COR-L47 (cell line): ENCODE results near the gene NDFIP2.
"Not testable (repeated sequence)": the region's sequence is repeated elsewhere in the genome, so short reads cannot be mapped to it uniquely, and the experiment has no call there.

Source experiments
- DNase-seq: peaks from one replicate; lab custom pipeline; 2025; lab: John Stamatoyannopoulos, UW

Gene NDFIP2

GRCh38 chr13:79533781-79534400 lies 52.9 kb downstream of the NDFIP2 start:
- DNase-seq: no peak

- DNase-seq: no peak
These were observed 53.6 kb downstream of the NDFIP2 start for GRCh38 chr13:79534596-79534995.

GRCh38 chr13:79538757-79539156 lies 57.8 kb downstream of the NDFIP2 start:
- DNase-seq: no peak

GRCh38 chr13:79540504-79540903 lies 59.5 kb downstream of the NDFIP2 start:
- DNase-seq: no peak

GRCh38 chr13:79541426-79542049 lies 60.6 kb downstream of the NDFIP2 start:
- peak; percentile 20 for DNase-seq

- no peak for DNase-seq
These were observed 62.9 kb downstream of the NDFIP2 start for GRCh38 chr13:79543883-79544282.

GRCh38 chr13:79547211-79548195 lies 66.5 kb downstream of the NDFIP2 start:
- DNase-seq: no peak

- DNase-seq: no peak
These were observed 67.9 kb downstream of the NDFIP2 start for GRCh38 chr13:79548902-79549301.

- no peak for DNase-seq
These were observed 68.6 kb downstream of the NDFIP2 start for GRCh38 chr13:79549355-79550106.

GRCh38 chr13:79557666-79558065 lies 76.7 kb downstream of the NDFIP2 start:
- no peak for DNase-seq

- no peak for DNase-seq
These were observed 80.0 kb downstream of the NDFIP2 start for GRCh38 chr13:79560954-79561353.

- no peak for DNase-seq
These were observed 81.6 kb downstream of the NDFIP2 start for GRCh38 chr13:79562557-79562956.

GRCh38 chr13:79566118-79566517 lies 85.2 kb downstream of the NDFIP2 start:
- DNase-seq: no peak

- no peak for DNase-seq
These were observed 90.2 kb downstream of the NDFIP2 start for GRCh38 chr13:79571147-79571546.

- DNase-seq: not testable (repeated sequence)
These were observed 92.9 kb downstream of the NDFIP2 start for GRCh38 chr13:79573892-79574291.

- DNase-seq: no peak
These were observed 100.9 kb downstream of the NDFIP2 start for GRCh38 chr13:79581870-79582315.

- no peak for DNase-seq
These were observed 101.9 kb downstream of the NDFIP2 start for GRCh38 chr13:79582896-79583295.

- no peak for DNase-seq
These were observed 104.1 kb downstream of the NDFIP2 start for GRCh38 chr13:79585033-79585432.

- no peak for DNase-seq
These were observed 108.8 kb downstream of the NDFIP2 start for GRCh38 chr13:79589603-79590393.

GRCh38 chr13:79590394-79590676 lies 109.4 kb downstream of the NDFIP2 start:
- DNase-seq: no peak

- no peak for DNase-seq
These were observed 110.5 kb downstream of the NDFIP2 start for GRCh38 chr13:79591493-79591892.
